KMS-11 (cell line): ENCODE measurements around the gene TMEM95.

Source experiments
- H2AFZ ChIP-seq: fragments of 200-600 bp; sonication (generic); 2 replicates; pipeline ENCODE4 v1.6.1; 2016; ENCODE audit warnings: antibody characterized with exemption, mixed run types, low read depth
- H3K27ac ChIP-seq: fragments of 200-600 bp; sonication (generic); 2 replicates; pipeline ENCODE4 v1.6.1; 2016; ENCODE audit warnings: mild to moderate bottlenecking, mixed run types
- H3K27me3 ChIP-seq: fragments of 200-600 bp; sonication (generic); 2 replicates; pipeline ENCODE4 v1.6.1; 2017; ENCODE audit warnings: mild to moderate bottlenecking, low read depth, mixed run types, moderate library complexity; ENCODE audit not compliant: insufficient read depth
- H3K36me3 ChIP-seq: fragments of 200-600 bp; sonication (generic); 2 replicates; pipeline ENCODE4 v1.6.1; 2017; ENCODE audit warnings: mild to moderate bottlenecking, mixed run types; ENCODE audit not compliant: insufficient read depth
- H3K4me1 ChIP-seq: fragments of 200-600 bp; sonication (generic); 2 replicates; pipeline ENCODE4 v1.6.1; 2016; ENCODE audit warnings: mild to moderate bottlenecking, low read depth, mixed run types; ENCODE audit not compliant: poor library complexity, severe bottlenecking
- H3K4me2 ChIP-seq: fragments of 200-600 bp; sonication (generic); 2 replicates; pipeline ENCODE4 v1.7.0; 2016; ENCODE audit warnings: mild to moderate bottlenecking, mixed run types
- H3K4me3 ChIP-seq: fragments of 200-600 bp; sonication (generic); IDR thresholded peaks from 2 replicates; pipeline ENCODE4 v1.6.1; 2017; ENCODE audit warnings: low read depth, low read length, mixed read lengths; ENCODE audit not compliant: insufficient read depth
- H3K79me2 ChIP-seq: fragments of 200-600 bp; sonication (generic); 2 replicates; pipeline ENCODE4 v1.6.1; 2016; ENCODE audit warnings: low read depth, mixed run types; ENCODE audit not compliant: insufficient read depth
- H3K9ac ChIP-seq: fragments of 200-600 bp; sonication (generic); 2 replicates; pipeline ENCODE4 v1.6.1; 2016; ENCODE audit warnings: mild to moderate bottlenecking, mixed run types
- H4K20me1 ChIP-seq: fragments of 200-600 bp; sonication (generic); 2 replicates; pipeline ENCODE4 v1.6.1; 2016; ENCODE audit warnings: mild to moderate bottlenecking, mixed run types; ENCODE audit not compliant: insufficient read depth
- TF ChIP-seq, protein P1 (sequence below): fragments of 200-600 bp; sonication (generic); conservative IDR thresholded peaks from 2 replicates; pipeline ENCODE4 v1.6.1; 2017; ENCODE audit warnings: low read depth, mild to moderate bottlenecking, antibody characterized with exemption, low read length, moderate library complexity, mixed read lengths

Gene TMEM95

DNA sequence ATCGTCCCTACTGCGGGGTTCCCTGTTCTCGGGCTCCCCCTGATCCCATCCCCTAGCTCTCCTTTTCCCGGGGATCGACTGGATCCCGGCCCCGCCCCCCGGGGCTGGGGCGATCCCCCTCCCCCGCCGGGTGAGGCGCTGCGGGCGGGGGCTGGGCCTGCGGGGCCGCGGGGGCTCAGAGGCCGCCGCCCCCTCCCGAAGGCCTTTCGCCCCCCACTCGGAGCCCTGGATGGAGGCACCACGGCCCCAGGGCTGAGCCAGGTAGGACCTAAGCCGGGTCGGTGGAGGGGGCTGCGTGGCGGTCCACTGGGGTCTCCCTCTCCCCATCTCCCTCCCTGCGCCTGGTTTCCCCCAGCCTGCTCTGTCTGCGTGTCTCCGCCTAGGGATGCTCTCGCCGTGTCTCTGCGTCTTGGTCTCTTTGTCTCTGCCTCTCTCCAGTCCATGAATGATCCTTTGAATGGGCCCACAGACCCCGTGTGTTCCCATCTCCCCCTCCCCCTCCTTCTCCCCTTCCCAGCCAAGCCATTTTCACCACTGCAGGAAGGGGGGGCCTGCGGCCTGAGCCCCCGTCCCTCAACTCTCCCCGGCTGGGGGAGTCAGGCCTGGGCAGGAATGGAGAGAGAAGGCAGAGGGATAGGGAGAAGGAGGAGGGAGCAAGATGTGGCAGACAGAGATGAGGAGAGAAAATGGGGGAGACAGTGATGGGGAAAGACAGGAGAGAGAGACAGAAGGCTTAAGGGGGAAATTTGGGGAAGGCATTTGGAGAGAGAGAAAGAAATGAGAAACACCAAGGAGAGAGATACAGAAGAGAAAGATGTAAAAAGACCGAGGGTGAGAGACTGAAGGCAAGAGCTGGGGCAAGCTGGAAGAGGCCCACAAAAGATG is 50.6 kb downstream of the TMEM95 start:
- H3K9ac ChIP-seq = no peak overlapping the region

GRCh38 chr17:7406235-7406825 is 51.4 kb downstream of the TMEM95 start:
- no peaks in the 10 kb centered on the region for H3K79me2 ChIP-seq
- TF ChIP-seq, protein P1, sequence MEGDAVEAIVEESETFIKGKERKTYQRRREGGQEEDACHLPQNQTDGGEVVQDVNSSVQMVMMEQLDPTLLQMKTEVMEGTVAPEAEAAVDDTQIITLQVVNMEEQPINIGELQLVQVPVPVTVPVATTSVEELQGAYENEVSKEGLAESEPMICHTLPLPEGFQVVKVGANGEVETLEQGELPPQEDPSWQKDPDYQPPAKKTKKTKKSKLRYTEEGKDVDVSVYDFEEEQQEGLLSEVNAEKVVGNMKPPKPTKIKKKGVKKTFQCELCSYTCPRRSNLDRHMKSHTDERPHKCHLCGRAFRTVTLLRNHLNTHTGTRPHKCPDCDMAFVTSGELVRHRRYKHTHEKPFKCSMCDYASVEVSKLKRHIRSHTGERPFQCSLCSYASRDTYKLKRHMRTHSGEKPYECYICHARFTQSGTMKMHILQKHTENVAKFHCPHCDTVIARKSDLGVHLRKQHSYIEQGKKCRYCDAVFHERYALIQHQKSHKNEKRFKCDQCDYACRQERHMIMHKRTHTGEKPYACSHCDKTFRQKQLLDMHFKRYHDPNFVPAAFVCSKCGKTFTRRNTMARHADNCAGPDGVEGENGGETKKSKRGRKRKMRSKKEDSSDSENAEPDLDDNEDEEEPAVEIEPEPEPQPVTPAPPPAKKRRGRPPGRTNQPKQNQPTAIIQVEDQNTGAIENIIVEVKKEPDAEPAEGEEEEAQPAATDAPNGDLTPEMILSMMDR = no peak
- no peak overlapping the region for H3K4me2 ChIP-seq
- H3K36me3 ChIP-seq = no peaks in the 10 kb centered on the region
- H3K9ac ChIP-seq = no peak overlapping the region
- no peak overlapping the region for H3K27ac ChIP-seq
- H3K4me1 ChIP-seq = no peaks in the 10 kb centered on the region
- no peaks in the 10 kb centered on the region for H4K20me1 ChIP-seq
- no peaks in the 10 kb centered on the region for H3K27me3 ChIP-seq
- no peak overlapping the region for H3K4me3 ChIP-seq
- H2AFZ ChIP-seq = no peak overlapping the region

More for the DNA sequence above, 50.6 kb downstream of the TMEM95 start:
- Histone ChIP-seq H4K20me1 (no peaks in the 10 kb centered on the region), H3K36me3 (no peaks in the 10 kb centered on the region), H3K27ac (no peak overlapping the region), H3K4me2 (no peak overlapping the region), H3K4me3 (no peak overlapping the region), H3K27me3 (no peaks in the 10 kb centered on the region), H3K79me2 (no peaks in the 10 kb centered on the region), H3K4me1 (no peaks in the 10 kb centered on the region), H2AFZ (no peak overlapping the region)
- TF ChIP-seq, protein P1 = no peak
